NT2/D1 (cell line): Measurements from ENCODE around the gene C2orf72.

Source experiments
- SUZ12 ChIP-seq: IDR thresholded peaks from 2 replicates; pipeline ENCODE4 v1.6.1; 2011; ENCODE audit not compliant: insufficient read length, insufficient read depth; ENCODE audit errors: extremely low read depth
- YY1 ChIP-seq: IDR thresholded peaks from 2 replicates; pipeline ENCODE4 v1.6.1; 2011; ENCODE audit not compliant: insufficient read length, insufficient read depth
- ZNF274 ChIP-seq: IDR thresholded peaks from 2 replicates; pipeline ENCODE4 v1.6.1; 2011; ENCODE audit warnings: mild to moderate bottlenecking, low read depth, low read length

DNA sequence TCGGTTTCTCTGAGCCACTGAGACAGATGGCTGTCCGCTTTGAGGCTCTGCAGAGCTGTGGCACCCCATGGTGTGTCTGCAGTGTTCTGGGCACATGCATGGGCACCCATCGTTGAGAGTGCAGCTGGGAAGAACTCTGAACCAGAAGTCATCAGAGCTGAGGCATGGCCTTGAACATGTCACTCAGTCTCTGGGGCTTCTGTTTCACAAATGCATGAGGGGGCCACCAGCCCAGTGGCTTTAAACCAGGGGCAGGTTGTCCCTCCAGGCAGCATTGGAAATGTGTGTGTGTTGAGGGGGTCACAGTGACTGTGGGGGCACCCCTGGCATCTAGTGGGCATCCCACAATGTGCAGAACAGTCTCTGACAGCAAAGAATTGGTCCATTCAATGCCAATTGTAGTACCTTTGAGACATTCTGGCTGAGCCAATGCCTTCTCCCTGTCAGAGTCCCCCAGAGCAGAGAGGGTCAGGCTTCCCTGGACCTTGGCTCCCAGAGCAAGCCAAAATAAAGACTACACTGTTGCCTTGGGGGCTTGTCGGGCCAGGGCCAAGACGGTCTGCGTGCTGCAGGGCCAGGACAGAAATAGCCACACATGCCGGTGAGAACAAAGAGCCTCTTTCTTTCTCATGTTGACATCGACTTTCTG lies 10.1 kb downstream of the C2orf72 start:
- TF ChIP-seq ZNF274, result no peak
- no peak for TF ChIP-seq YY1
- no peak for TF ChIP-seq SUZ12
